Measurements from ENCODE around the gene LHX2. TPM values are rescaled to one million over a fixed set of nuclear protein-coding genes. Genes with fewer than 3 reads are reported as not detected.

The LHX2 gene
- total and polyA plus RNA-seq, 2 experiments from 2014 or later: 1.7 TPM; not detected in 1

DNA sequence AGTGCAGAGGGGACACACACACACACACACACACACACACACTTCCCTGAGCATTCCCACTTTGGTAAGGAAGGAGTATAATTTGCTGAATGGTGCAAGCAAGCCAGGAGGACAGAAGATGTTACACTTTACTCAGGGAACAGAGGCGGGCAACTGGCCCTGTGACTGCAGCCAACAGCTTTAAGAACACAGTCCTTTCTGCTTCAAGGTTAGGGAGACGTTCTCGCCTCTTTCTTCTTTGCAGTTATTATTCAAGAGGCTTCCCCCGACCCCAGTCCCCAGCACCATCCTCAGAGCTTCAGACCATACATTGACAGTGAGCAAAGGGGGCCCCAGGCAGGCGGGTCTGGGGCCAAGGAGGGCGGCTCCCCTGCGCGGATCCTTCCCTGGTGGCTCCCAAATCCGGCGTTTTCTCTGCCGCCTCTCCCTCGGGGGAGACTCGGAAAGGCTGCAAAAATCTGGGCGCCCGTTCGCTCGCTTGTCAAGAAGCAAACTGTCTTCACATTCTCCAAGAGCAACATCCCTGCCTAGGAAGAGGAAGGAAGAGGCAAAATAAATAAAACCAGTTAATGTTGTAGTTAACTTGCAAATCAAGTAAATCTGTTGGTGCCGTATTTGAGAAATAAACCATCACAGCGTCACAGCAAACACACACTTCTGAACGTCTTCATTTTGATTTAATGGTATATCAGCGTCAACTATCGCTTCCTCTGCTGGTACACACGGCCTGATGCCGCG lies 3.8 kb upstream of the LHX2 start:
- ATAC-seq (no peak), DNase-seq (ENCODE audit: low spot score) (peak; percentile 18)
- Histone ChIP-seq H2AFZ (no peak overlapping the region), H3K27ac (ENCODE audit: low read depth) (no peak overlapping the region), H3K27me3 (ENCODE audit: insufficient read depth) (peaks cover 99% of the 10 kb centered on the region), H3K79me2 (replicated peaks; ENCODE audit: insufficient read depth) (no peaks in the 10 kb centered on the region), H3F3A (replicated peaks; ENCODE audit: low read depth) (peaks cover 52% of the 10 kb centered on the region), H3K4me1 (ENCODE audit: insufficient read depth) (peaks cover 58% of the 10 kb centered on the region), H3K4me2 (peak overlapping the region; percentile 90), H3K36me3 (ENCODE audit: insufficient read depth) (no peaks in the 10 kb centered on the region), H4K20me1 (replicated peaks; ENCODE audit: insufficient read depth) (peaks cover 48% of the 10 kb centered on the region), H3K9me2 (ENCODE audit: insufficient read depth) (no peaks in the 10 kb centered on the region), H3K4me3 (peak overlapping the region; percentile 71)
- H3K4me1 Mint-ChIP-seq: peaks cover 64% of the 10 kb centered on the region
- no peaks in the 10 kb centered on the region; the same call in 2 of the 3 replicates for H3K36me3 Mint-ChIP-seq (ENCODE audit: low read depth)
- peak overlapping the region; percentile 63 for H3K4me3 Mint-ChIP-seq
- TF ChIP-seq EZH2phosphoT487 (IDR thresholded peaks at IDR 0.05; ENCODE audit: unreplicated experiment): peak; percentile 52
- peak; percentile 93 for TF ChIP-seq EZH2 (IDR thresholded peaks at IDR 0.05; ENCODE audit: low read depth, unreplicated experiment)
- TF ChIP-seq, protein P1, sequence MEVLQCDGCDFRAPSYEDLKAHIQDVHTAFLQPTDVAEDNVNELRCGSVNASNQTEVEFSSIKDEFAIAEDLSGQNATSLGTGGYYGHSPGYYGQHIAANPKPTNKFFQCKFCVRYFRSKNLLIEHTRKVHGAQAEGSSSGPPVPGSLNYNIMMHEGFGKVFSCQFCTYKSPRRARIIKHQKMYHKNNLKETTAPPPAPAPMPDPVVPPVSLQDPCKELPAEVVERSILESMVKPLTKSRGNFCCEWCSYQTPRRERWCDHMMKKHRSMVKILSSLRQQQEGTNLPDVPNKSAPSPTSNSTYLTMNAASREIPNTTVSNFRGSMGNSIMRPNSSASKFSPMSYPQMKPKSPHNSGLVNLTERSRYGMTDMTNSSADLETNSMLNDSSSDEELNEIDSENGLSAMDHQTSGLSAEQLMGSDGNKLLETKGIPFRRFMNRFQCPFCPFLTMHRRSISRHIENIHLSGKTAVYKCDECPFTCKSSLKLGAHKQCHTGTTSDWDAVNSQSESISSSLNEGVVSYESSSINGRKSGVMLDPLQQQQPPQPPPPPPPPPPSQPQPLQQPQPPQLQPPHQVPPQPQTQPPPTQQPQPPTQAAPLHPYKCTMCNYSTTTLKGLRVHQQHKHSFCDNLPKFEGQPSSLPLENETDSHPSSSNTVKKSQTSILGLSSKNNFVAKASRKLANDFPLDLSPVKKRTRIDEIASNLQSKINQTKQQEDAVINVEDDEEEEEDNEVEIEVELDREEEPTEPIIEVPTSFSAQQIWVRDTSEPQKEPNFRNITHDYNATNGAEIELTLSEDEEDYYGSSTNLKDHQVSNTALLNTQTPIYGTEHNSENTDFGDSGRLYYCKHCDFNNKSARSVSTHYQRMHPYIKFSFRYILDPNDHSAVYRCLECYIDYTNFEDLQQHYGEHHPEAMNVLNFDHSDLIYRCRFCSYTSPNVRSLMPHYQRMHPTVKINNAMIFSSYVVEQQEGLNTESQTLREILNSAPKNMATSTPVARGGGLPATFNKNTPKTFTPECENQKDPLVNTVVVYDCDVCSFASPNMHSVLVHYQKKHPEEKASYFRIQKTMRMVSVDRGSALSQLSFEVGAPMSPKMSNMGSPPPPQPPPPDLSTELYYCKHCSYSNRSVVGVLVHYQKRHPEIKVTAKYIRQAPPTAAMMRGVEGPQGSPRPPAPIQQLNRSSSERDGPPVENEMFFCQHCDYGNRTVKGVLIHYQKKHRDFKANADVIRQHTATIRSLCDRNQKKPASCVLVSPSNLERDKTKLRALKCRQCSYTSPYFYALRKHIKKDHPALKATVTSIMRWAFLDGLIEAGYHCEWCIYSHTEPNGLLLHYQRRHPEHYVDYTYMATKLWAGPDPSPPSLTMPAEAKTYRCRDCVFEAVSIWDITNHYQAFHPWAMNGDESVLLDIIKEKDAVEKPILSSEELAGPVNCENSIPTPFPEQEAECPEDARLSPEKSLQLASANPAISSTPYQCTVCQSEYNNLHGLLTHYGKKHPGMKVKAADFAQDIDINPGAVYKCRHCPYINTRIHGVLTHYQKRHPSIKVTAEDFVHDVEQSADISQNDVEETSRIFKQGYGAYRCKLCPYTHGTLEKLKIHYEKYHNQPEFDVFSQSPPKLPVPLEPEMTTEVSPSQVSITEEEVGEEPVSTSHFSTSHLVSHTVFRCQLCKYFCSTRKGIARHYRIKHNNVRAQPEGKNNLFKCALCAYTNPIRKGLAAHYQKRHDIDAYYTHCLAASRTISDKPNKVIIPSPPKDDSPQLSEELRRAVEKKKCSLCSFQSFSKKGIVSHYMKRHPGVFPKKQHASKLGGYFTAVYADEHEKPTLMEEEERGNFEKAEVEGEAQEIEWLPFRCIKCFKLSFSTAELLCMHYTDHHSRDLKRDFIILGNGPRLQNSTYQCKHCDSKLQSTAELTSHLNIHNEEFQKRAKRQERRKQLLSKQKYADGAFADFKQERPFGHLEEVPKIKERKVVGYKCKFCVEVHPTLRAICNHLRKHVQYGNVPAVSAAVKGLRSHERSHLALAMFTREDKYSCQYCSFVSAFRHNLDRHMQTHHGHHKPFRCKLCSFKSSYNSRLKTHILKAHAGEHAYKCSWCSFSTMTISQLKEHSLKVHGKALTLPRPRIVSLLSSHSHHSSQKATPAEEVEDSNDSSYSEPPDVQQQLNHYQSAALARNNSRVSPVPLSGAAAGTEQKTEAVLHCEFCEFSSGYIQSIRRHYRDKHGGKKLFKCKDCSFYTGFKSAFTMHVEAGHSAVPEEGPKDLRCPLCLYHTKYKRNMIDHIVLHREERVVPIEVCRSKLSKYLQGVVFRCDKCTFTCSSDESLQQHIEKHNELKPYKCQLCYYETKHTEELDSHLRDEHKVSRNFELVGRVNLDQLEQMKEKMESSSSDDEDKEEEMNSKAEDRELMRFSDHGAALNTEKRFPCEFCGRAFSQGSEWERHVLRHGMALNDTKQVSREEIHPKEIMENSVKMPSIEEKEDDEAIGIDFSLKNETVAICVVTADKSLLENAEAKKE (CRISPR knock-in tag; IDR thresholded peaks at IDR 0.05): no peak
- H3K27ac Mint-ChIP-seq: no peak overlapping the region
- H3K9me3 Mint-ChIP-seq: peaks cover 4% of the 10 kb centered on the region; the same call in 2 of the 3 replicates
- peaks cover 96% of the 10 kb centered on the region for H3K27me3 Mint-ChIP-seq (ENCODE audit: insufficient read depth, low read depth, poor library complexity)

GRCh38 chr9:124008303-124008693 lies 3.3 kb upstream of the LHX2 start:
- H3K4me1 ChIP-seq (ENCODE audit: insufficient read depth): peaks cover 58% of the 10 kb centered on the region
- H3K9me2 ChIP-seq (ENCODE audit: insufficient read depth): no peaks in the 10 kb centered on the region
- Mint-ChIP-seq H3K9me3 (peaks cover 4% of the 10 kb centered on the region; the same call in 2 of the 3 replicates), H3K36me3 (ENCODE audit: low read depth) (no peaks in the 10 kb centered on the region; the same call in 2 of the 3 replicates), H3K27me3 (ENCODE audit: insufficient read depth, low read depth, poor library complexity) (peaks cover 96% of the 10 kb centered on the region), H3K4me1 (peaks cover 63% of the 10 kb centered on the region), H3K27ac (no peak overlapping the region), H3K4me3 (peak overlapping the region; percentile 63)
- H3K4me3 ChIP-seq: peak overlapping the region; percentile 71
- H3K27ac ChIP-seq (ENCODE audit: low read depth): no peak overlapping the region
- H2AFZ ChIP-seq: peak overlapping the region; percentile 91
- DNase-seq (ENCODE audit: low spot score) (peak; percentile 76), ATAC-seq (no peak)
- H3F3A ChIP-seq (replicated peaks; ENCODE audit: low read depth): peaks cover 57% of the 10 kb centered on the region
- peak overlapping the region; percentile 90 for H3K4me2 ChIP-seq
- peaks cover 99% of the 10 kb centered on the region for H3K27me3 ChIP-seq (ENCODE audit: insufficient read depth)
- no peaks in the 10 kb centered on the region for H3K36me3 ChIP-seq (ENCODE audit: insufficient read depth)
- H3K79me2 ChIP-seq (replicated peaks; ENCODE audit: insufficient read depth): no peaks in the 10 kb centered on the region
- TF ChIP-seq CREB1 (CRISPR knock-in tag; IDR thresholded peaks at IDR 0.05; ENCODE audit: low read depth) (no peak), CTCF (conservative IDR thresholded peaks at IDR 0.05; ENCODE audit: low read depth in 2 of 2) (no peak), POLR2AphosphoS5 (IDR thresholded peaks at IDR 0.05; ENCODE audit: low read depth) (no peak), EZH2 (IDR thresholded peaks at IDR 0.05; ENCODE audit: low read depth, unreplicated experiment) (peak; percentile 59), EZH2phosphoT487 (IDR thresholded peaks at IDR 0.05; ENCODE audit: unreplicated experiment) (peak; percentile 44), ZNF331 (CRISPR knock-in tag; IDR thresholded peaks at IDR 0.05; ENCODE audit: low read depth) (no peak), JUNB (IDR thresholded peaks at IDR 0.05; ENCODE audit: unreplicated experiment) (no peak)
- peaks cover 46% of the 10 kb centered on the region for H4K20me1 ChIP-seq (replicated peaks; ENCODE audit: insufficient read depth)

All from GM23338 (cell line).